ENCODE data around the gene SLC38A3. TPM values are rescaled to one million over a fixed set of nuclear protein-coding genes. Genes with fewer than 3 reads are reported as not detected.
A peak's percentile ranks its signal among the peaks of the same experiment; 100 is the strongest.

SLC38A3 gene
- total RNA-seq, 1 donor from 2014 or later, result 2.0 TPM

- Histone ChIP-seq H3K4me1 (peaks cover 85% of the 10 kb centered on the region), H3K27ac (peak overlapping the region; percentile 98), H3K4me3 (no peak overlapping the region), H3K27me3 (no peaks in the 10 kb centered on the region), H3K36me3 (no peaks in the 10 kb centered on the region), H3K9me3 (no peaks in the 10 kb centered on the region)
- no peak for TF ChIP-seq POLR2A (IDR thresholded peaks at IDR 0.05)
- TF ChIP-seq POLR2AphosphoS5 (IDR thresholded peaks at IDR 0.05; ENCODE audit: insufficient read depth in 1 of 2, low read depth in 1 of 2), result peak in 1 of 2 donors; percentile 54
- TF ChIP-seq CTCF (IDR thresholded peaks at IDR 0.05), result no peak
- intact Hi-C loops (cut with DNase I), result no loop called here
- no peak for DNase-seq (ENCODE audit: extremely low spot score in 2 of 2)
These were observed 60.0 kb downstream of the SLC38A3 start for GRCh38 chr3:50264964-50265485.

GRCh38 chr3:50265571-50265970, 60.5 kb downstream of the SLC38A3 start:
- peak overlapping the region; percentile 98 for H3K27ac ChIP-seq
- H3K36me3 ChIP-seq, result no peaks in the 10 kb centered on the region
- H3K4me3 ChIP-seq, result no peak overlapping the region
- intact Hi-C loops (cut with DNase I), result no loop called here
- H3K27me3 ChIP-seq, result no peaks in the 10 kb centered on the region
- TF ChIP-seq POLR2AphosphoS5 (IDR thresholded peaks at IDR 0.05; ENCODE audit: insufficient read depth in 1 of 2, low read depth in 1 of 2), result no peak
- TF ChIP-seq CTCF (IDR thresholded peaks at IDR 0.05), result no peak
- TF ChIP-seq POLR2A (IDR thresholded peaks at IDR 0.05), result no peak
- peaks cover 86% of the 10 kb centered on the region for H3K4me1 ChIP-seq
- no peak for DNase-seq (ENCODE audit: extremely low spot score in 2 of 2)
- H3K9me3 ChIP-seq, result no peaks in the 10 kb centered on the region

GRCh38 chr3:50266017-50266416, 60.9 kb downstream of the SLC38A3 start:
- Histone ChIP-seq H3K4me3 (no peak overlapping the region), H3K36me3 (no peaks in the 10 kb centered on the region), H3K27me3 (no peaks in the 10 kb centered on the region), H3K4me1 (peaks cover 86% of the 10 kb centered on the region), H3K9me3 (no peaks in the 10 kb centered on the region), H3K27ac (peak overlapping the region; percentile 98)
- intact Hi-C loops (cut with DNase I), result no loop called here
- DNase-seq (ENCODE audit: extremely low spot score in 2 of 2), result no peak
- TF ChIP-seq CTCF (IDR thresholded peaks at IDR 0.05), result no peak
- TF ChIP-seq POLR2AphosphoS5 (IDR thresholded peaks at IDR 0.05; ENCODE audit: insufficient read depth in 1 of 2, low read depth in 1 of 2), result no peak
- TF ChIP-seq POLR2A (IDR thresholded peaks at IDR 0.05), result no peak

GRCh38 chr3:50266836-50267235, 61.8 kb downstream of the SLC38A3 start:
- H3K27me3 ChIP-seq, result no peaks in the 10 kb centered on the region
- DNase-seq (ENCODE audit: extremely low spot score in 2 of 2), result no peak
- H3K36me3 ChIP-seq, result no peaks in the 10 kb centered on the region
- H3K9me3 ChIP-seq, result no peaks in the 10 kb centered on the region
- H3K4me3 ChIP-seq, result peak overlapping the region; percentile 37 to 46
- intact Hi-C loops (cut with DNase I), result no loop called here
- peaks cover 86% of the 10 kb centered on the region for H3K4me1 ChIP-seq
- TF ChIP-seq POLR2AphosphoS5 (IDR thresholded peaks at IDR 0.05; ENCODE audit: insufficient read depth in 1 of 2, low read depth in 1 of 2), result no peak
- peak overlapping the region; percentile 98 for H3K27ac ChIP-seq

- intact Hi-C loops (cut with DNase I), result no loop called here
- Histone ChIP-seq H3K4me1 (peaks cover 90% of the 10 kb centered on the region), H3K27ac (peak overlapping the region; percentile 98), H3K9me3 (no peaks in the 10 kb centered on the region), H3K4me3 (peak overlapping the region; percentile 37 to 46), H3K27me3 (no peaks in the 10 kb centered on the region), H3K36me3 (no peaks in the 10 kb centered on the region)
- TF ChIP-seq CTCF (IDR thresholded peaks at IDR 0.05) (no peak), POLR2A (IDR thresholded peaks at IDR 0.05) (no peak), POLR2AphosphoS5 (IDR thresholded peaks at IDR 0.05; ENCODE audit: insufficient read depth in 1 of 2, low read depth in 1 of 2) (peak; percentile 45 to 83)
- DNase-seq (ENCODE audit: extremely low spot score in 2 of 2), result no peak
These were observed 62.3 kb downstream of the SLC38A3 start for GRCh38 chr3:50267280-50267913.
